IMR-90 (cell line): ENCODE measurements around the gene CDK14.

Experiments used
- CHD1 ChIP-seq: IDR thresholded peaks from 2 replicates; pipeline ENCODE4 v1.6.1; 2012; ENCODE audit warnings: low read depth, low read length, improper control_type of control experiment
- CTCF ChIP-seq: conservative IDR thresholded peaks from 2 replicates; pipeline ENCODE4 v1.5.1; 2012; ENCODE audit warnings: mild to moderate bottlenecking, low read depth, low read length, improper control_type of control experiment
- MAZ ChIP-seq: IDR thresholded peaks from 2 replicates; pipeline ENCODE4 v1.6.1; 2012; ENCODE audit warnings: low read depth, mild to moderate bottlenecking, low read length, improper control_type of control experiment, moderate library complexity, borderline replicate concordance
- MXI1 ChIP-seq: IDR thresholded peaks from 2 replicates; pipeline ENCODE4 v1.6.1; 2012; ENCODE audit warnings: low read depth, mild to moderate bottlenecking, low read length, moderate library complexity, borderline replicate concordance
- RCOR1 ChIP-seq: IDR thresholded peaks from 2 replicates; pipeline ENCODE4 v1.6.1; 2012; ENCODE audit warnings: mild to moderate bottlenecking, low read length, improper control_type of control experiment; ENCODE audit not compliant: insufficient replicate concordance

GRCh38 chr7:90686146-90686545, 90.0 kb downstream of the CDK14 start:
- TF ChIP-seq CTCF (no peak), CHD1 (no peak), RCOR1 (no peak), MXI1 (no peak), MAZ (no peak)
